Activated CD8-positive, alpha-beta T cell treated with anti-CD3 and anti-CD28 coated beads for 36 hours (primary cell): ENCODE results near the gene MRPS18B. TPM values are rescaled to one million over a fixed set of nuclear protein-coding genes. Genes with fewer than 3 reads are reported as not detected.
A peak's percentile ranks its signal among the peaks of the same experiment; 100 is the strongest.

Source experiments
- ATAC-seq: fragments of 200-7000 bp; cut with Tn5 transposase; one replicate; pipeline ENCODE4 v1.10.0; 2021; ENCODE audit warnings: mild to moderate bottlenecking, moderate library complexity
- CTCF ChIA-PET: fragments of 350-600 bp; sonication (Branson Sonifier 250); formaldehyde crosslinking; loops from one replicate; lab custom pipeline; 2021; ENCODE audit warnings: antibody characterized with exemption; lab: Charles Lee
- POLR2A ChIA-PET: fragments of 350-600 bp; sonication (Branson Sonifier 250); formaldehyde crosslinking; loops from one replicate; lab custom pipeline; 2021; ENCODE audit warnings: antibody characterized with exemption; lab: Charles Lee
- DNase-seq: peaks from one replicate; pipeline ENCODE4 v3.0.0-alpha.2; 2020
- H3K27ac Mint-ChIP-seq: one replicate; pipeline ENCODE4 v1.8.0; 2021; ENCODE audit warnings: mild to moderate bottlenecking, mixed read lengths
- H3K27me3 Mint-ChIP-seq: one replicate; pipeline ENCODE4 v1.8.0; 2021; ENCODE audit warnings: mixed read lengths
- H3K36me3 Mint-ChIP-seq: one replicate; pipeline ENCODE4 v1.8.0; 2021; ENCODE audit warnings: low read depth, mixed read lengths
- H3K4me1 Mint-ChIP-seq: one replicate; pipeline ENCODE4 v1.8.0; 2021; ENCODE audit warnings: low read depth, mixed read lengths
- H3K4me3 Mint-ChIP-seq: one replicate; pipeline ENCODE4 v1.8.0; 2021; ENCODE audit warnings: mild to moderate bottlenecking, moderate library complexity, mixed read lengths
- H3K9me3 Mint-ChIP-seq: one replicate; pipeline ENCODE4 v1.8.0; 2021; ENCODE audit warnings: mixed read lengths
- intact Hi-C: fragments of 100-400 bp; cut with micrococcal nuclease; formaldehyde crosslinking; loops from one replicate; pipeline ENCODE4 v1.10.0; 2022
- total RNA-seq, 2 experiments: library from RNA; stranded (reverse); gene quantifications; one replicate each; pipeline ENCODE4 v1.2.3, GENCODE V29; 2021
- TF ChIP-seq, protein P1 (sequence below): fragments of 200-600 bp; IDR thresholded peaks from one replicate; pipeline ENCODE4 v1.8.0; 2022; ENCODE audit warnings: antibody characterized with exemption, mild to moderate bottlenecking

Gene MRPS18B
- total RNA-seq, 2 experiments from 2014 or later: 109 to 110 TPM

DNA sequence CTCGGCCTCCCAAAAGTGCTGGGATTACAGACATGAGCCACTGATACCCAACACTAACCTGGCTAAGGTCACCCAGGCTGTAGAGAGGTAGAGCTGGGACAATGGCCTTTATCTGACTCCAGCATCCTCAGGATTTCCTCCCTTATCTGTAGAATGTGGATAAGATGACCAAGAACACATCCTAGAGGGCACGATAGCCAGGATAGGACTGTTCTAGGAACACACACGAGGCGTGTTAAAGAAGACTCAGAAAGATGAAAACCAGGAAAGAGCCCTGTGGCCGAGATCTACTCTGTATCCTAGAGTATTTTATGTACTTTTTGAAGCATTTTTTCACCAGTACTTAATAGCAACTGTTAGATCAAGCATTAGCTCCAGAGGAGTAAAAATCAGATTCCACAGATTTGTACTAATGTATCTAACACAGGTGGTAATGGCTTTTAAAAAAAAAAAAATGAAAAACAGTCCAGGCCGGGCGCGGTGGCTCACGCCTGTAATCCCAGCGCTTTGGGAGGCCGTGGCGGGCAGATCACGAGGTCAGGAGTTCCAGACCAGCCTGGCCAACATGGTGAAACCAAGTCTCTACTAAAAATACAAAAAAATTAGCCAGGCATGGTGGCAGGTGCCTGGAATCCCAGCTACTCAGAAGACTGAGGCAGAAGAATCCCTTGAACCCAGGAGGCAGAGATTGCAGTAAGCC lies 17.9 kb upstream of the MRPS18B start:
- DNase-seq (no peak), ATAC-seq (no peak)
- ChIA-PET POLR2A (interaction anchor here (0.6 to 9.5 kb wide), 13 partner anchors 8 to 136 kb away, joined by 3 to 121 read pairs (median 7); no protein-coding TSS in a partner anchor), CTCF (interaction anchor here (1.6 to 10.1 kb wide), 6 partner anchors 8 to 146 kb away, joined by 4 to 115 read pairs (median 17); no protein-coding TSS in a partner anchor)
- TF ChIP-seq, protein P1, sequence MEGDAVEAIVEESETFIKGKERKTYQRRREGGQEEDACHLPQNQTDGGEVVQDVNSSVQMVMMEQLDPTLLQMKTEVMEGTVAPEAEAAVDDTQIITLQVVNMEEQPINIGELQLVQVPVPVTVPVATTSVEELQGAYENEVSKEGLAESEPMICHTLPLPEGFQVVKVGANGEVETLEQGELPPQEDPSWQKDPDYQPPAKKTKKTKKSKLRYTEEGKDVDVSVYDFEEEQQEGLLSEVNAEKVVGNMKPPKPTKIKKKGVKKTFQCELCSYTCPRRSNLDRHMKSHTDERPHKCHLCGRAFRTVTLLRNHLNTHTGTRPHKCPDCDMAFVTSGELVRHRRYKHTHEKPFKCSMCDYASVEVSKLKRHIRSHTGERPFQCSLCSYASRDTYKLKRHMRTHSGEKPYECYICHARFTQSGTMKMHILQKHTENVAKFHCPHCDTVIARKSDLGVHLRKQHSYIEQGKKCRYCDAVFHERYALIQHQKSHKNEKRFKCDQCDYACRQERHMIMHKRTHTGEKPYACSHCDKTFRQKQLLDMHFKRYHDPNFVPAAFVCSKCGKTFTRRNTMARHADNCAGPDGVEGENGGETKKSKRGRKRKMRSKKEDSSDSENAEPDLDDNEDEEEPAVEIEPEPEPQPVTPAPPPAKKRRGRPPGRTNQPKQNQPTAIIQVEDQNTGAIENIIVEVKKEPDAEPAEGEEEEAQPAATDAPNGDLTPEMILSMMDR: no peak
- H3K27me3 Mint-ChIP-seq: no peaks in the 10 kb centered on the region
- peaks cover 41% of the 10 kb centered on the region for H3K36me3 Mint-ChIP-seq
- H3K27ac Mint-ChIP-seq: no peak overlapping the region
- H3K4me3 Mint-ChIP-seq: no peak overlapping the region
- intact Hi-C loops: loop anchor here (5.0 kb wide), 1 partner anchor 112 kb away; the partner anchor contains the start of gene HLA-E
- no peaks in the 10 kb centered on the region for H3K9me3 Mint-ChIP-seq
- peaks cover 12% of the 10 kb centered on the region for H3K4me1 Mint-ChIP-seq

DNA sequence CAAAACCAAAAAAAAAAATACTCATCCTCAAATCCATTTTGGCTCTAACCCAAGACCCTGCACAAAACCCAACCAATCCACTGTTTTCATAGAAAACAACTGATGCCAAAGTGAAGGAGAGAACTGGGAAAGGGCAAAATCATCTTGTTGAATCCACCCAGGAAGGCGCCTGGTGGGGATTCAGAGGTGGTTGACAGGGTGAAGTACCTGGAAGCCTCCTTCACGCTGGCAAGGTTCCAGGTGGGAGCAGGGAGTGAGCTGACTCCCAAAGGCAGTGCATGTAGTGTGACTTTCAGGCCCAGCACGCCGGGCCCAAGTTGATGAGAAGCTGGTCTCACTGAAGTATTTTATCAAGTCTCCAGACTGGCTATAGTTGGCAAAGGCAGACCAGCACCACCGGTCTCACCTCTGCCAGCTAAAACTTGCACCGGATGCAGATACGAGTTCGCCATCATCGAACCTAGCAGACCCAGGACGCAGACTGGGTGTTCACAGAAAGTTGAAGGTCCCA lies 17.1 kb upstream of the MRPS18B start:
- H3K4me1 Mint-ChIP-seq: peaks cover 12% of the 10 kb centered on the region
- ATAC-seq (no peak), DNase-seq (no peak)
- POLR2A ChIA-PET: interaction anchor here (0.8 to 9.5 kb wide), 14 partner anchors 7 to 136 kb away, joined by 3 to 121 read pairs (median 6); no protein-coding TSS in a partner anchor
- H3K27me3 Mint-ChIP-seq: no peaks in the 10 kb centered on the region
- peak overlapping the region; percentile 25 for H3K27ac Mint-ChIP-seq
- H3K36me3 Mint-ChIP-seq: peaks cover 45% of the 10 kb centered on the region
- CTCF ChIA-PET: interaction anchor here (1.0 to 10.1 kb wide), 6 partner anchors 9 to 147 kb away, joined by 3 to 115 read pairs (median 6); no protein-coding TSS in a partner anchor
- no peak overlapping the region for H3K4me3 Mint-ChIP-seq
- H3K9me3 Mint-ChIP-seq: no peaks in the 10 kb centered on the region
- TF ChIP-seq, protein P1: no peak
- intact Hi-C loops: no loop called here

DNA sequence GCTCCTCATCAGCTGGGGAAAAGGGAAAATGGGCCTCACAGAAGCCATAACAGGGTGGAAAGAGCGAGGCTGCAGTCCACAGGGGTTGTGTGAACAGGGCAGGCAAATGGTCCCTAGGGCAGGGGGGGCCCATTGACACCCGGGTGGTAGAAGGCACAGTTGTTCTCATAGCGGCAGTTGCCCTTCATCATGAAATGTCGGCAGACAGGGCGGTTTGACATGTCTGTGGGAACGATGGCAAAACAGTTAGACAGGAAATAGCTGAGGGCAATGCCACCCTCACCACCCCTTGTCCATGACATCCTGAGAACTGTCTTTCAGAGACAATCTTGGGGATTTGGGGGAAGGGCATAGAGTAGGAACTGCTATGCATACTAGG lies 16.2 kb upstream of the MRPS18B start:
- no peaks in the 10 kb centered on the region for H3K9me3 Mint-ChIP-seq
- H3K4me3 Mint-ChIP-seq: no peak overlapping the region
- ChIA-PET POLR2A (interaction anchor here (0.6 to 9.5 kb wide), 14 partner anchors 9 to 137 kb away, joined by 3 to 121 read pairs (median 4); partner anchors contain the start of genes ABCF1, GNL1 and PRR3), CTCF (interaction anchor here (1.0 to 10.1 kb wide), 6 partner anchors 10 to 147 kb away, joined by 3 to 115 read pairs (median 6); no protein-coding TSS in a partner anchor)
- H3K4me1 Mint-ChIP-seq: peaks cover 16% of the 10 kb centered on the region
- TF ChIP-seq, protein P1: no peak
- peaks cover 52% of the 10 kb centered on the region for H3K36me3 Mint-ChIP-seq
- no peak for DNase-seq
- H3K27me3 Mint-ChIP-seq: no peaks in the 10 kb centered on the region
- intact Hi-C loops: no loop called here
- ATAC-seq: no peak
- H3K27ac Mint-ChIP-seq: no peak overlapping the region

DNA sequence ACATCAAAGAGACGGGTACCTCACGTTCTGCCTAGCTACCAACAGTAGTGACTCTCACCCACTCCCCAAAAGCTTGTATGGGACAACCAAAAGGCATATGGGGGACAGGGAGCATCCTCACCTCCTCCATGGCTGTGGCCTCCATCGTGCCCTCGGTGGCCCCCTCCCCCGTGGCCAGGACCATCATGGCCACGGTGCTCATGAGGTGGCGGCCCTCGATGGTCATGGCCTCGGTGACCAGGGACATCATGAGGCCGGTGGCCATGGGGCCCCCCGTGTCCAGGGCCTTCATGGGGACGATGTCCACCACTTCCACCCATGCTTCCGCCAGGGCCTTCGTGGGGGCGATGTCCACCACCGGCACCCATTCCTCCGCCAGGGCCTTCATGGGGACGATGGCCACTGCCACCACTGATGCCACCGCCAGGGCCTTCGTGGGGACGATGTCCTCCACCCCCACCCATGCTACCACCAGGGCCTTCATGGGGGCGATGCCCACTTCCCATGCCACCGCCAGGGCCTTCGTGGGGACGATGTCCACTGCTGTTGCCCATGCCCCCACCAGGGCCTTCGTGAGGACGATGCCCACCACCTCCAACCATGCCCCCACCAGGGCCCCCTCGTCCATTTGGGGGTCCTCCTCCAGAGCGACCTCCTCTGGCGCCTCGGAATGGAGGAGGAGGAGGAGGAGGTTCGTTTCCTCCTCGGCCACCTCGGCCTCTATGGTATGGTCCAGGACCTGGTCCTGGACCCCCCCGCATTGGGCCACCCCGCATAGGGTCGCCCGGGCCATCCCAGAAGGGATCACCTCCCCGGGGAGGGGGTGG lies 15.6 kb upstream of the MRPS18B start:
- H3K4me1 Mint-ChIP-seq: peaks cover 15% of the 10 kb centered on the region
- TF ChIP-seq, protein P1: no peak
- POLR2A ChIA-PET: interaction anchor here (0.6 to 9.5 kb wide), 9 partner anchors 8 to 63 kb away, joined by 3 to 121 read pairs (median 7); partner anchors contain the start of genes ABCF1, GNL1 and PRR3
- no peak overlapping the region for H3K4me3 Mint-ChIP-seq
- H3K9me3 Mint-ChIP-seq: no peaks in the 10 kb centered on the region
- DNase-seq (no peak), ATAC-seq (no peak)
- H3K27ac Mint-ChIP-seq: no peak overlapping the region
- no peaks in the 10 kb centered on the region for H3K27me3 Mint-ChIP-seq
- intact Hi-C loops: no loop called here
- CTCF ChIA-PET: interaction anchor here (6.6 to 10.1 kb wide), 2 partner anchors 59 to 119 kb away, joined by 91 to 115 read pairs; no protein-coding TSS in a partner anchor
- peaks cover 57% of the 10 kb centered on the region for H3K36me3 Mint-ChIP-seq
